OCI-LY3 (cell line): ENCODE measurements around the gene SQSTM1.

Experiments
- H2AFZ ChIP-seq: fragments of 200-600, 300-600 bp; shearing (Covaris generic); 2 replicates; pipeline ENCODE4 v1.6.0; 2014; ENCODE audit warnings: antibody characterized with exemption, low read depth, low read length
- H3K27ac ChIP-seq: fragments of 200-600, 300-600 bp; sonication (generic); 2 replicates; pipeline ENCODE4 v1.5.1; 2014; ENCODE audit warnings: mild to moderate bottlenecking, low read length, moderate library complexity, mixed read lengths
- H3K27me3 ChIP-seq: fragments of 200-600, 300-600 bp; sonication (generic); 2 replicates; pipeline ENCODE4 v1.6.1; 2014; ENCODE audit warnings: low read depth, low read length, mixed read lengths
- H3K36me3 ChIP-seq: fragments of 200-600, 300-600 bp; sonication (generic); replicated peaks from 2 replicates; pipeline ENCODE3; 2014; ENCODE audit warnings: low read depth, low read length, mixed read lengths
- H3K4me1 ChIP-seq: fragments of 300-600, 200-600 bp; sonication (generic); 2 replicates; pipeline ENCODE4 v1.6.1; 2014; ENCODE audit warnings: low read length, mixed read lengths
- H3K4me2 ChIP-seq: fragments of 200-600, 300-600 bp; sonication (generic); 2 replicates; pipeline ENCODE4 v1.6.1; 2014; ENCODE audit warnings: low read length, mixed read lengths
- H3K4me3 ChIP-seq: fragments of 300-600, 200-600 bp; sonication (generic); 2 replicates; pipeline ENCODE4 v1.5.1; 2014; ENCODE audit warnings: antibody characterized with exemption, mild to moderate bottlenecking, low read length, moderate library complexity
- H3K79me2 ChIP-seq: fragments of 300-600, 200-600 bp; shearing (Covaris generic); 2 replicates; pipeline ENCODE4 v1.6.1; 2014; ENCODE audit warnings: mild to moderate bottlenecking, low read length, mixed read lengths
- H3K9ac ChIP-seq: fragments of 300-600, 200-600 bp; shearing (Covaris generic); 2 replicates; pipeline ENCODE4 v1.6.0; 2014; ENCODE audit warnings: mild to moderate bottlenecking, low read length, moderate library complexity
- H3K9me3 ChIP-seq: fragments of 200-600, 300-600 bp; shearing (Covaris generic); 2 replicates; pipeline ENCODE4 v1.6.1; 2014; ENCODE audit warnings: low read length, mixed read lengths; ENCODE audit not compliant: insufficient read depth
- H4K20me1 ChIP-seq: fragments of 200-600, 300-600 bp; sonication (generic); 2 replicates; pipeline ENCODE4 v1.6.1; 2016; ENCODE audit warnings: low read length, mixed read lengths; ENCODE audit not compliant: insufficient read depth
- CTCF ChIP-seq: fragments of 200-600, 300-600 bp; sonication (generic); IDR thresholded peaks from 2 replicates; pipeline ENCODE4 v1.5.1; 2014; ENCODE audit warnings: antibody characterized with exemption, low read length, low read depth
- EZH2phosphoT487 ChIP-seq: fragments of 200-600 bp; shearing (Covaris generic); IDR thresholded peaks from 2 replicates; pipeline ENCODE4 v1.6.1; 2018; ENCODE audit warnings: antibody characterized with exemption, mixed run types, low read depth

The SQSTM1 gene

GRCh38 chr5:179821298-179822058, 773 bp downstream of the SQSTM1 start:
- Histone ChIP-seq H3K9ac (peak overlapping the region; percentile 93), H3K9me3 (no peaks in the 10 kb centered on the region), H2AFZ (no peak overlapping the region), H3K4me2 (peak overlapping the region; percentile 63), H3K36me3 (peaks cover 41% of the 10 kb centered on the region), H3K27me3 (no peaks in the 10 kb centered on the region), H3K27ac (peak overlapping the region; percentile 87), H4K20me1 (peaks cover 46% of the 10 kb centered on the region), H3K79me2 (peaks cover 67% of the 10 kb centered on the region), H3K4me3 (peak overlapping the region; percentile 91), H3K4me1 (peaks cover 34% of the 10 kb centered on the region)
- TF ChIP-seq EZH2phosphoT487, result no peak
- TF ChIP-seq CTCF, result no peak

GRCh38 chr5:179822059-179822432, 1.3 kb downstream of the SQSTM1 start:
- peak overlapping the region; percentile 63 for H3K4me2 ChIP-seq
- peak overlapping the region; percentile 87; the same call in 1 of the 2 replicates for H3K27ac ChIP-seq
- peaks cover 72% of the 10 kb centered on the region for H3K79me2 ChIP-seq
- H4K20me1 ChIP-seq, result peaks cover 46% of the 10 kb centered on the region
- H3K9me3 ChIP-seq, result no peaks in the 10 kb centered on the region
- TF ChIP-seq EZH2phosphoT487, result no peak
- TF ChIP-seq CTCF, result no peak
- peak overlapping the region; percentile 93 for H3K9ac ChIP-seq
- H3K36me3 ChIP-seq, result peaks cover 46% of the 10 kb centered on the region
- H3K27me3 ChIP-seq, result no peaks in the 10 kb centered on the region
- peak overlapping the region; percentile 91 for H3K4me3 ChIP-seq
- no peak overlapping the region for H2AFZ ChIP-seq
- peaks cover 34% of the 10 kb centered on the region for H3K4me1 ChIP-seq

- peaks cover 72% of the 10 kb centered on the region for H3K79me2 ChIP-seq
- H3K9me3 ChIP-seq, result no peaks in the 10 kb centered on the region
- peaks cover 48% of the 10 kb centered on the region for H4K20me1 ChIP-seq
- peak overlapping the region; percentile 63 for H3K4me2 ChIP-seq
- H3K4me1 ChIP-seq, result peaks cover 34% of the 10 kb centered on the region
- no peak for TF ChIP-seq EZH2phosphoT487
- TF ChIP-seq CTCF, result no peak
- H3K36me3 ChIP-seq, result peaks cover 48% of the 10 kb centered on the region
- H3K4me3 ChIP-seq, result peak overlapping the region; percentile 91
- 0 out of 2 replicates have a peak overlapping the region, but pooled peaks have one; percentile 87 for H3K27ac ChIP-seq
- H3K9ac ChIP-seq, result peak overlapping the region; percentile 93; the same call in 1 of the 2 replicates
- no peaks in the 10 kb centered on the region for H3K27me3 ChIP-seq
- H2AFZ ChIP-seq, result no peak overlapping the region
Observed at GRCh38 chr5:179822444-179822990, 1.8 kb downstream of the SQSTM1 start.

- no peak overlapping the region for H2AFZ ChIP-seq
- H3K79me2 ChIP-seq, result peaks cover 71% of the 10 kb centered on the region
Observed at GRCh38 chr5:179823937-179824744, 3.4 kb downstream of the SQSTM1 start.

More at GRCh38 chr5:179823937-179824744, 3.4 kb downstream of the SQSTM1 start:
- Histone ChIP-seq H3K9ac (no peak overlapping the region), H3K9me3 (no peaks in the 10 kb centered on the region), H3K4me2 (no peak overlapping the region), H3K27ac (no peak overlapping the region), H3K4me3 (no peak overlapping the region), H4K20me1 (peaks cover 55% of the 10 kb centered on the region), H3K4me1 (peaks cover 23% of the 10 kb centered on the region), H3K27me3 (no peaks in the 10 kb centered on the region), H3K36me3 (peaks cover 61% of the 10 kb centered on the region)
- TF ChIP-seq EZH2phosphoT487 (no peak), CTCF (no peak)
